H9 (cell line): ENCODE measurements around the gene TAS1R1. TPM values are rescaled to one million over a fixed set of nuclear protein-coding genes. Genes with fewer than 3 reads are reported as not detected.

ENCODE experiments used
- DNase-seq: peaks from one replicate; pipeline ENCODE4 v3.0.0-alpha.2; 2017
- H2AFZ ChIP-seq: one replicate; pipeline ENCODE4 v1.6.1; 2013; ENCODE audit warnings: mild to moderate bottlenecking, low read length, control low read depth, moderate library complexity
- H2AK5ac ChIP-seq: 2 replicates; pipeline ENCODE4 v1.6.1; 2013; ENCODE audit warnings: low read length, control low read depth, mixed read lengths; ENCODE audit not compliant: insufficient read length
- H2BK120ac ChIP-seq: one replicate; pipeline ENCODE4 v1.6.1; 2013; ENCODE audit warnings: low read depth, mild to moderate bottlenecking, low read length, control low read depth, inconsistent platforms; ENCODE audit not compliant: poor library complexity, severe bottlenecking
- H2BK12ac ChIP-seq: 2 replicates; pipeline ENCODE4 v1.6.1; 2013; ENCODE audit warnings: low read length, control low read depth, mixed read lengths, low read depth; ENCODE audit not compliant: insufficient read length
- H2BK15ac ChIP-seq: 2 replicates; pipeline ENCODE4 v1.6.1; 2013; ENCODE audit warnings: low read depth, low read length, control low read depth
- H2BK20ac ChIP-seq: one replicate; pipeline ENCODE4 v1.6.1; 2013; ENCODE audit warnings: low read depth, mild to moderate bottlenecking, low read length, control low read depth, inconsistent platforms; ENCODE audit not compliant: poor library complexity, severe bottlenecking
- H2BK5ac ChIP-seq: 2 replicates; pipeline ENCODE4 v1.6.1; 2013; ENCODE audit warnings: low read length, control low read depth, mixed read lengths; ENCODE audit not compliant: insufficient read length
- H3K14ac ChIP-seq: 2 replicates; pipeline ENCODE4 v1.6.1; 2013; ENCODE audit warnings: low read length, control low read depth; ENCODE audit not compliant: insufficient read depth
- H3K18ac ChIP-seq: 2 replicates; pipeline ENCODE4 v1.6.1; 2013; ENCODE audit warnings: low read depth, mild to moderate bottlenecking, mixed read lengths, low read length, control low read depth; ENCODE audit not compliant: insufficient read length
- H3K23ac ChIP-seq: 2 replicates; pipeline ENCODE4 v1.6.1; 2013; ENCODE audit warnings: low read length, control low read depth, mixed read lengths, low read depth; ENCODE audit not compliant: insufficient read length
- H3K23me2 ChIP-seq: 2 replicates; pipeline ENCODE4 v1.6.1; 2013; ENCODE audit warnings: low read depth, mild to moderate bottlenecking, mixed read lengths, low read length, control low read depth; ENCODE audit not compliant: insufficient read length, poor library complexity, severe bottlenecking
- H3K27ac ChIP-seq: 2 replicates; pipeline ENCODE4 v1.5.1; 2013; ENCODE audit warnings: low read length, control low read depth, mixed read lengths, low read depth; ENCODE audit not compliant: insufficient read length
- H3K27me3 ChIP-seq: 2 replicates; pipeline ENCODE4 v1.6.1; 2013; ENCODE audit warnings: low read length, control low read depth, inconsistent platforms; ENCODE audit not compliant: insufficient read depth
- H3K4ac ChIP-seq: 2 replicates; pipeline ENCODE4 v1.6.1; 2013; ENCODE audit warnings: low read depth, mild to moderate bottlenecking, control low read depth, inconsistent platforms, low read length, moderate library complexity
- H3K4me1 ChIP-seq: 2 replicates; pipeline ENCODE4 v1.6.1; 2013; ENCODE audit warnings: low read length, control low read depth, inconsistent platforms; ENCODE audit not compliant: insufficient read depth
- H3K4me2 ChIP-seq: 2 replicates; pipeline ENCODE4 v1.6.1; 2013; ENCODE audit warnings: low read length, control low read depth, mixed read lengths; ENCODE audit not compliant: insufficient read length, insufficient read depth
- H3K56ac ChIP-seq: 2 replicates; pipeline ENCODE4 v1.6.1; 2013; ENCODE audit warnings: low read depth, mild to moderate bottlenecking, mixed read lengths, low read length, control low read depth; ENCODE audit not compliant: insufficient read length
- H3K79me1 ChIP-seq: 2 replicates; pipeline ENCODE4 v1.6.1; 2013; ENCODE audit warnings: low read depth, mild to moderate bottlenecking, moderate library complexity, low read length, control low read depth, inconsistent platforms; ENCODE audit not compliant: insufficient read depth, poor library complexity, severe bottlenecking
- H3K79me2 ChIP-seq: 2 replicates; pipeline ENCODE4 v1.6.1; 2013; ENCODE audit warnings: low read length, control low read depth, inconsistent platforms; ENCODE audit not compliant: insufficient read depth
- H3K9ac ChIP-seq: 2 replicates; pipeline ENCODE4 v1.6.1; 2013; ENCODE audit warnings: low read length, control low read depth, mixed read lengths; ENCODE audit not compliant: insufficient read length; ENCODE audit errors: extremely low read depth
- H3K9me3 ChIP-seq: one replicate; pipeline ENCODE4 v1.6.1; 2013; ENCODE audit warnings: low read depth, low read length, inconsistent platforms; ENCODE audit not compliant: control insufficient read depth
- H3T11ph ChIP-seq: one replicate; pipeline ENCODE4 v1.6.1; 2013; ENCODE audit warnings: mild to moderate bottlenecking, low read length, control low read depth, inconsistent platforms
- H4K20me1 ChIP-seq: one replicate; pipeline ENCODE4 v1.6.1; 2013; ENCODE audit not compliant: control insufficient read depth, insufficient read length, insufficient read depth
- H4K5ac ChIP-seq: 2 replicates; pipeline ENCODE4 v1.6.1; 2013; ENCODE audit warnings: low read depth, mild to moderate bottlenecking, mixed read lengths, low read length, control low read depth; ENCODE audit not compliant: insufficient read length
- H4K8ac ChIP-seq: replicated peaks from 2 replicates; pipeline ENCODE4 v1.6.1; 2013; ENCODE audit warnings: low read length, control low read depth, mixed read lengths, low read depth; ENCODE audit not compliant: insufficient read length
- H4K91ac ChIP-seq: 2 replicates; pipeline ENCODE4 v1.6.1; 2013; ENCODE audit warnings: low read depth, mild to moderate bottlenecking, moderate library complexity, mixed read lengths, low read length, control low read depth; ENCODE audit not compliant: insufficient read length
- H3K27ac Mint-ChIP-seq, 3 experiments: 2 replicates in 2 of 3; 3 replicates in 1 of 3; pipeline ENCODE4 v1.8.0; 2020 to 2021; ENCODE audit warnings: mixed read lengths in 3 of 3, mild to moderate bottlenecking in 1 of 3, moderate library complexity in 1 of 3
- H3K27me3 Mint-ChIP-seq: 2 replicates; pipeline ENCODE4 v1.8.0; 2021; ENCODE audit warnings: low read depth, mild to moderate bottlenecking, moderate library complexity, mixed read lengths
- H3K36me3 Mint-ChIP-seq, 3 experiments: 2 replicates in 2 of 3; 3 replicates in 1 of 3; pipeline ENCODE4 v1.8.0; 2020 to 2021; ENCODE audit warnings: low read depth in 3 of 3, mixed read lengths in 3 of 3; ENCODE audit not compliant: insufficient read depth in 1 of 3
- H3K4me1 Mint-ChIP-seq, 2 experiments: 2 replicates each; pipeline ENCODE4 v1.8.0; 2020; ENCODE audit warnings: mixed read lengths in 2 of 2
- H3K4me3 Mint-ChIP-seq, 2 experiments: 2 replicates in 1 of 2; 3 replicates in 1 of 2; pipeline ENCODE4 v1.8.0; 2020 to 2021; ENCODE audit warnings: mild to moderate bottlenecking in 2 of 2, mixed read lengths in 2 of 2, moderate library complexity in 1 of 2
- H3K9me3 Mint-ChIP-seq, 2 experiments: 2 replicates in 1 of 2; 3 replicates in 1 of 2; pipeline ENCODE4 v1.8.0; 2020; ENCODE audit warnings: mild to moderate bottlenecking in 2 of 2, mixed read lengths in 2 of 2, moderate library complexity in 1 of 2
- CTCF ChIP-seq: fragments of 200-600 bp; sonication (generic); conservative IDR thresholded peaks from 3 replicates; pipeline ENCODE4 v1.8.0; 2021; ENCODE audit warnings: antibody characterized with exemption, mild to moderate bottlenecking
- WGBS: extraction: QIAGEN DNeasy Blood & Tissue Kit; methylation state at CpG from one replicate; pipeline ENCODE4 v1.1.7; 2013; ENCODE audit warnings: missing lambda C conversion rate, low lambda C conversion rate, mixed read lengths; ENCODE audit not compliant: insufficient read length; ENCODE audit errors: extremely low coverage; 5-methylcytosine and 5-hydroxymethylcytosine counted together
- total RNA-seq: library from RNA; stranded (reverse); gene quantifications from 2 replicates; pipeline ENCODE4 v1.2.1, GENCODE V29; 2021

TAS1R1 gene
- total RNA-seq, 1 experiment from 2014 or later = not detected

GRCh38 chr1:6596351-6596750 is 41.2 kb downstream of the TAS1R1 start:
- H4K8ac ChIP-seq = no peak overlapping the region
- H2AFZ ChIP-seq = no peak overlapping the region
- no peaks in the 10 kb centered on the region for H3K79me1 ChIP-seq
- WGBS = no CpG with 5 or more reads among the region's 7 CpGs
- H3K23ac ChIP-seq = no peak overlapping the region
- no peak overlapping the region for H4K5ac ChIP-seq
- Mint-ChIP-seq H3K27me3 (no peaks in the 10 kb centered on the region), H3K4me1 (peaks cover 16 to 18% of the 10 kb centered on the region in 2 experiments), H3K9me3 (no peaks in the 10 kb centered on the region), H3K4me3 (no peak overlapping the region), H3K36me3 (peaks cover 23 to 73% (median 52%) of the 10 kb centered on the region in 3 experiments), H3K27ac (peak overlapping the region in 1 of 3 experiments; percentile 72; a peak in 2 of 7 replicates)
- H3K56ac ChIP-seq = no peak overlapping the region
- no peak overlapping the region for H3K14ac ChIP-seq
- H3K23me2 ChIP-seq = peaks cover 7% of the 10 kb centered on the region
- H2BK120ac ChIP-seq = no peak overlapping the region
- no peak overlapping the region for H4K91ac ChIP-seq
- no peak overlapping the region for H2BK5ac ChIP-seq
- no peak overlapping the region for H2BK15ac ChIP-seq
- H2BK12ac ChIP-seq = no peak overlapping the region
- no peaks in the 10 kb centered on the region for H3K27me3 ChIP-seq
- no peaks in the 10 kb centered on the region for H3K4me1 ChIP-seq
- H3K79me2 ChIP-seq = peaks cover 13% of the 10 kb centered on the region; the same call in 1 of the 2 replicates
- no peak overlapping the region for H2AK5ac ChIP-seq
- no peak overlapping the region for H3K4ac ChIP-seq
- H3K18ac ChIP-seq = no peak overlapping the region
- H3K9me3 ChIP-seq = no peaks in the 10 kb centered on the region
- H3K9ac ChIP-seq = no peak overlapping the region
- no peak for TF ChIP-seq CTCF
- no peak overlapping the region for H3T11ph ChIP-seq
- no peak overlapping the region for H2BK20ac ChIP-seq
- H4K20me1 ChIP-seq = peaks cover 2% of the 10 kb centered on the region
- H3K4me2 ChIP-seq = no peak overlapping the region
- no peak overlapping the region for H3K27ac ChIP-seq
- no peak for DNase-seq
